ENCODE data around the gene R3HDM2.

The R3HDM2 gene

GRCh38 chr12:57261428-57261865 lies 169.4 kb downstream of the R3HDM2 start:
- DNase-seq, result no peak

GRCh38 chr12:57260366-57260765 lies 170.5 kb downstream of the R3HDM2 start:
- DNase-seq, result no peak

GRCh38 chr12:57258977-57259970 lies 171.6 kb downstream of the R3HDM2 start:
- no peak for DNase-seq

- DNase-seq, result no peak
Measured at GRCh38 chr12:57255916-57256315, 174.9 kb downstream of the R3HDM2 start.

GRCh38 chr12:57254506-57255280 lies 176.2 kb downstream of the R3HDM2 start:
- no peak for DNase-seq

- DNase-seq, result no peak
Measured at GRCh38 chr12:57250956-57251355, 179.9 kb downstream of the R3HDM2 start, which contains the start of gene STAC3. STAC3 (minus strand) TSS chr12:57251187; CDS start chr12:57249636, 1,551 bp downstream.

- no peak for DNase-seq
Measured at GRCh38 chr12:57250541-57250940, 180.3 kb downstream of the R3HDM2 start.

GRCh38 chr12:57248934-57249742 lies 181.7 kb downstream of the R3HDM2 start:
- no peak for DNase-seq

- DNase-seq, result no peak
Measured at GRCh38 chr12:57247041-57247440, 183.8 kb downstream of the R3HDM2 start.

GRCh38 chr12:57244312-57244696 lies 186.5 kb downstream of the R3HDM2 start:
- DNase-seq, result no peak

GRCh38 chr12:57243521-57244311 lies 187.1 kb downstream of the R3HDM2 start:
- DNase-seq, result peak; percentile 37

GRCh38 chr12:57242691-57243454 lies 188.0 kb downstream of the R3HDM2 start:
- DNase-seq, result peak; percentile 68

GRCh38 chr12:57242329-57242690 lies 188.5 kb downstream of the R3HDM2 start:
- DNase-seq, result peak; percentile 70

- no peak for DNase-seq
Measured at GRCh38 chr12:57241402-57242310, 189.2 kb downstream of the R3HDM2 start.

- no peak for DNase-seq
Measured at GRCh38 chr12:57240926-57241401, 189.9 kb downstream of the R3HDM2 start.

GRCh38 chr12:57240066-57240921 lies 190.5 kb downstream of the R3HDM2 start:
- DNase-seq, result peak; percentile 32

GRCh38 chr12:57239587-57240065 lies 191.2 kb downstream of the R3HDM2 start:
- DNase-seq, result no peak

- peak; percentile 69 for DNase-seq
Measured at GRCh38 chr12:57238854-57239554, 191.8 kb downstream of the R3HDM2 start.

Measured in NCI-H446 treated with DMSO at 0.1 percent for 48 hours (cell line).